ENCODE results near the gene PCLO. TPM values are rescaled to one million over a fixed set of nuclear protein-coding genes. Genes with fewer than 3 reads are reported as not detected.
"Not testable (repeated sequence)": the region's sequence is repeated elsewhere in the genome, so short reads cannot be mapped to it uniquely, and the experiment has no call there.

Gene PCLO
- total RNA-seq, 1 donor from 2014 or later: 48.5 TPM

GRCh38 chr7:83038787-83039186 lies 123.9 kb downstream of the PCLO start:
- DNase-seq: no peak

DNA sequence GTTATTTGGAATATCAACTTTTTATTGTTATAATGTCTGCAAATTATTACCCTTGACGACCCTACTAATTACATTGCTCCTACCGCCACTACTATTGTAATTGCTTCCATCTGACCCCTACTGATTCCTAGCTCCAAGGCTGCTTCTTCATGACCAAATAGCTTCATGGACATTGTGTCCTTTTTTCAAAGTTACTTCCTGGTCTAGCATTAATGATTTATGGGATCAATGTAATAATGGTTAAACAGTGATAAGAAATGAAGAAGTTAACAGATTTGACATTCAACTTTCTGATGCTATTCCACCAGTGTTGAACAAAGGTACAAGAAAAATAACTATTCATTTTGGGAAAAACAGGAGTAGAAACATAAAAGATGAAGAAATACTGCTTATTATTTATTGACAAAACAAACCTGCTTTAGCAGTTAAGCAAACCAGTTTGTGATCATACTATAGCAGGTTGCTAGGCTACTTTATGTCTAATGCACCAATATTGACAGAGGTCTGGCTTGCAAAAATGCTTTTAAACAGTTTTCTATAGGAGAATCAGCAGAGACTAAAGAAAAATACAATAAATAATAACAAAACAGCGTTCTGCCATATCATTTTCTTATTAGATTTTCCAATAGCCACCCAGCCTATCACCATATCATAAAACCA lies 125.8 kb downstream of the PCLO start:
- no peak for DNase-seq

GRCh38 chr7:83036130-83036529 lies 126.6 kb downstream of the PCLO start:
- no peak for DNase-seq

DNA sequence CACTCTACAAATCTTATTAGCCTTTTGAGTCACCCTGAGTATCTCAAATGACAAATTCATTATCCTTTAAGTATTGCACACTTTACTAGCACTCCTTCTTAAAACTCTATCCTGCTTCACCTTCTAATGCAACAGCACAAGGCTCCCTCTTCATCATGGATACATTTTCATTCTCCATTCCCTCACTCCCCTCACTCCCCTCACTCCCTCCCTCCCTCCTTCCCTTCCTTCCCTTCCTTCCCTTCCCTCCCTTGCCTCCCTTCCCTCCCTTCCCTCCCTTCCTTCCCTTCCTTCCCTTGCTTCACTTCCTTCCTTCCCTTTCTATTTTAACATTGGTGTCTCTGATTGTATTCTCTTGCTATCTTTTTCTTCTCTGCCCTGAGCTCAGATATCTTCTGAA lies 130.5 kb downstream of the PCLO start:
- no peak for DNase-seq

DNA sequence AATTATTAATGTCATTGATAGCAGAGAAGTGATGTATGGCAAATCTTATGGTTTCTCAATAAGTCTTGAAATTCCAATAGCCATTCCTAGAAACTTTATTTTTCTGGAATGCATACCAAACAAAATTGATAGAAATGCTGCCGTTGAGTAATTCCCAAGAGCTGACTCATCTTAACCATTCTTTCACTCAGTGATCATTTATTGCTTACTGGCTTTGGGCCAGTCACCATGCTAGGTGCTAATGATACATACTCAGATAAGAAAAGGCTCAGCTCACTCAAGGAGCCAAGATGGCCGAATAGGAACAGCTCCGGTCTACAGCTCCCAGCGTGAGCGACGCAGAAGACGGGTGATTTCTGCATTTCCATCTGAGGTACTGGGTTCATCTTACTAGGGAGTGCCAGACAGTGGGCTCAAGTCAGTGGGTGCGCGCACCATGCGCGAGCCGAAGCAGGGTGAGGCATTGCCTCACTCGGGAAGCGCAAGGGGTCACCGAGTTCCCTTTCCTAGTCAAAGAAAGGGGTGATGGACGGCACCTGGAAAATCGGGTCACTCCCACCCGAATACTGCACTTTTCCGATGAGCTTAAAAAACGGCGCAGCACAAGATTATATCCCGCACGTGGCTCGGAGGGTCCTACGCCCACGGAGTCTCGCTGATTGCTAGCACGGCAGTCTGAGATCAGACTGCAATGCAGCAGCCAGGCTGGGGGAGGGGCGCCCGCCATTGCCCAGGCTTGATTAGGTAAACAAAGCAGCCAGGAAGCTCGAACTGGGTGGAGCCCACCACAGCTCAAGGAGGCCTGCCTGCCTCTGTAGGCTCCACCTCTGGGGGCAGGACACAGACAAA lies 138.6 kb downstream of the PCLO start:
- DNase-seq: not testable (repeated sequence)

DNA sequence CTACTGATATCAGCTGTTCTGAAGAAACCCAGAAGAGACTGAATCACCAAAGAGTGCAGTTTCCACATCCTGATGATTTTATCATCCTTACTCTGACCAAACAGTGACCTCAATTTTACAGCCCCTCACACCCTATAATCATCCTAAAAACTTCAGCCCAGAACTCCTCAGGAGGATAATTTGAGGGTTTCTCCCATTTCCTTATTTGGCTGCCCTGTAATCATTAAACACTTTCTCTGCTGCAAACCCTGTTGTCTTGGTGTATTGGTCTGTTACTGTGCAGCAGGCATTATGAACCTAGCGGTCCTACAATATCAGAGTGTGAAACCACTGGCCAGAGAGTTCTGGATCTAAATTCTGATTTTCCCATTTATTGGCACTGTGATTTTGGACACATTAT lies 141.7 kb downstream of the PCLO start:
- DNase-seq: no peak

DNA sequence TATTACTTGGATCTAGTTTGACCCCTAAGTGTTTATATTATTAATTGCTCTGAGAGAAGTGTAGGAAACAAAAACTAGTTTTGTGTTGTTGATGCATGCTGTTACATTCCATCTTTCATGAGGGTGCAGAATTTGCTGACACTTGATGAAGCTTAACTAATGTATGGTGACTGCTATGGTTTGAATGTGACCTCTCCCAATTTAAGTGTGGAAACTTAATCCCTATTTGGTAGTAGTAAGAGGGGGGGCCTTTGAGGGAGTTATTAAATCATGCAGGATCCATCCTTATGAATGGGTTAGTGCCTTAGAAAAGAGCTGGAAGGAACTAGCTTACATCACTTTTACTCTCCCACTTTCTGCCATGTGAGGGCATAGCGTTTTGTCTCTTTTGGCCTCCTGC lies 142.5 kb downstream of the PCLO start:
- no peak for DNase-seq

DNA sequence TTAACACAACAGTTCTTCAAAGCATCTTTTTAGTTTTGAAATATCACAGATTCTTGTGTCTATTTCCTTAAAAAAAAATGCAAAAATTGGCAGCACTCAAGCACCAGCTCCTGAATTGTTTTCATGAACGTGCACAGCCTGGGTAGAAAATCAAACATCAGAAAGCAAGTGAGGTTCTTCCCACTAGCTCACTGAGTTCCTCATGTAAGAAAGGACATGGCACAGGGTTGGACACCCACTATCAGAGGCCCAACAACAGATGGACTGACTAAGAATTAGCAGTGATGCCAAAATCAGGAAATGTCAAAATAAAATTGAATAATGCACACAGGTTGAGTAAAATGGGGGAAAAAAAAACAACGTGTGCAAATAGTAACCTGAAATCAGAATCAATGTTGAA lies 146.8 kb downstream of the PCLO start:
- no peak for DNase-seq

DNA sequence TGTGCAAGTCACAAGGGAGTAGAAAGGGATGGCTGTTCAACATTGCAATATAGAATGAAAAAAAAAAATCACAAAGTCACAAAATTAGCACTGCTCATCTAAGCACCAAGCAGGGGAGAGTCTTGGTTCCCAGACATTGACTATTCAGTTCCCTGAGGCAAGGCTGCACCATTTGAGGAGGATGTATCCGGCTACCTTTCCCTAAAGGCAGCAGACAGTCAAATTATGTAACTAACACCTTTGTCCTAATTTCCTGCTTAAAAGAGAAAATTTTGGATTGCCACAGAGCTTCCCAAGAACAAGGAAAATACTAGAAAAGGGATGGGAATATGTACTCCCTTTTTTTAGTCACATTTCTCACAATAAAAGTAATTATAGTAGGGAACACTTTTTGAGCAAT lies 148.1 kb downstream of the PCLO start:
- no peak for DNase-seq

- DNase-seq: no peak
Observed at GRCh38 chr7:83011954-83012353, 150.7 kb downstream of the PCLO start.

DNA sequence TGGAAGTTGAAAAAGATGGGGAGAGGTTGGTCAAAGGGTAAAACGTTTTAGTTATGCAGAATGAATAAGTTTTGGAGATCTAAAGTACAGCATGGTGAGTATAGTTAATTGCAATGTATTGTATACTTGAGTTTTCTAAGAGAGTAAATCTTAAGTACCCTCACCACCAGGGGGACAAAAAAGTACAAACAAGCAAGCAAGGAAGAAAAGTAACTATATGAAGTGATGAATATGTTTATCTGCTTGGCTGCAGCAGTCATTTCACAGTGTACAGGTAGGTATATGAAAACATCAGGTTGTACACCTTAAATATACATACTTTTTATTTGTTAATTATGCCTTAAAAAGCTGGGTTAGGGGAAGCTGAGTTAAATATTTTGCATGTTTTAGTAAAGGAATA lies 157.3 kb downstream of the PCLO start:
- no peak for DNase-seq

DNA sequence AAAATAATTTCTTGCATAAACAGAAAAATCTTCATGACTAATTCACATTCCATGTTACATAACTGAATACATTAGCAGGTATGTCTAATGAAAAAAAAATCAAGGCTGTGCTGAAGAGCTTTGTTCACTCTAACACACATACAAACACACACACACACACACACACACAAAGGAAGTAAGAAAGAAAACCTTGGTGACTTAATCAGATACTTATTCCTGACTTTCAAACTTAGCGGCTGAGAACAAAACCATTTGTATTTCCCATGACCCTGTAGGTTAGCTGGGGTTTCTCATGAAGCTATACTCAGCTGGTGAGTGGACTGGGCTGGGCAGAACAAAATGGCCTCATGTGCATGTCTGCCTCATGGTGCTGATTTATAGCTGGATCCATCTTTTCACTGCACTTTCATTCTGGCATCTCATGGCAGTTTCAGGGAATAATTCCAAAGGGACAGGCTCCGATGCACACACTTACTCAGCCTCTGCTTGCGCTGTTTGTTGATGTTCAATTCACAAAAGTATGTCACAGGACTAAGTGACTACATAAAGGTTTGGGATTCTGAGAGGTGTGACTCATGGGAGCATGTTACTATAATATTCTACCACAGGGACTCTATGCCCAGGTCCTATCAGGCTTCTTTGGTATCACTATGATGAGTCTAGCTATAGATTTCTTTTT lies 161.2 kb downstream of the PCLO start:
- DNase-seq: no peak

DNA sequence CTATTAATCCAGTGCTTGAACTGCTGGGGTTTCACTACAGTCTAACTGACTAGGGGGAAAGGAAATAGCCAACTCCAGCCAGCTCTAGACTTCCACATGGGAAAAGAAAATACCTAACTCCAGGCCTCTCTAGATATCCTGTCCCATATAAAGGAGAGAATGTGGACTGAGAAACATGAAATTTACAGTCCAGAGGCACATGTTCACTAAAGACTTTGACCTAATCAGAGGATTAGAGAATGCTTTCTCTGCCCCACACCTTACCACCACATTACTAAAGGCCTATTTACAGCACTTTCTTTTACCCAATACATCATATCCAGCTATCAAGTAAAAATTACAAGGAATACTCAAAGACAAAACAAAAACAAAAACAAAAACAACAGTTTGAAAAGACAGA lies 164.2 kb downstream of the PCLO start:
- DNase-seq: no peak

DNA sequence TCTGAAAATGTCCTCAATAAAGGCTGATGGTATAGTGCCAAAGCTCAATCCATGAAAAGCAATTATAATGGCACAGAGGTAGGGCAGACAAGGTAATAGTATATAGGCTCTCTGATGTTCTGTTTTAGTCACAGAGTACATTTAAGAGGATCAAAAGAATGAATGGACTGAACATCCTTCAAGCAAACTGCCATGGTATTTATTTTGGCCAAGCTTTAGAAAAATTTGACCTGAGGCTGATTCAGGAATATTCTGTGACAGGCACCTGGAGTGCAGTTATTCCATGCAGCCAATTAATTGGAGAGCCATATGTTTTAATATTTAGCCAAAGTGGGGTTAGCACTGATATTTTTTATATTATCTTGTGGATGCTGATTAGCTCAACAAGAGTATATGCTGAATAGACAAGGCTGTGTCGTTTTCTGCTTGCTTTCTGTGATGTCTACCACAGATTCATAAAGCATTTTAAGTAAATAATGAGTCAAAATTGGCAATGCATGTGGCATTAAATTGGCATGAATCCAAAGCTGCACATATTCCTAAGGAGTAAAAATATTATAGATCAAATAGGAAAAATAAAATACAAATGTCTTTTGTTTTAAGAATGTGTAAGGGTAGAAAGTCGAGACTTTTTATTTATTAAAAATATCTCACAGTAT lies 177.4 kb downstream of the PCLO start:
- DNase-seq: no peak

DNA sequence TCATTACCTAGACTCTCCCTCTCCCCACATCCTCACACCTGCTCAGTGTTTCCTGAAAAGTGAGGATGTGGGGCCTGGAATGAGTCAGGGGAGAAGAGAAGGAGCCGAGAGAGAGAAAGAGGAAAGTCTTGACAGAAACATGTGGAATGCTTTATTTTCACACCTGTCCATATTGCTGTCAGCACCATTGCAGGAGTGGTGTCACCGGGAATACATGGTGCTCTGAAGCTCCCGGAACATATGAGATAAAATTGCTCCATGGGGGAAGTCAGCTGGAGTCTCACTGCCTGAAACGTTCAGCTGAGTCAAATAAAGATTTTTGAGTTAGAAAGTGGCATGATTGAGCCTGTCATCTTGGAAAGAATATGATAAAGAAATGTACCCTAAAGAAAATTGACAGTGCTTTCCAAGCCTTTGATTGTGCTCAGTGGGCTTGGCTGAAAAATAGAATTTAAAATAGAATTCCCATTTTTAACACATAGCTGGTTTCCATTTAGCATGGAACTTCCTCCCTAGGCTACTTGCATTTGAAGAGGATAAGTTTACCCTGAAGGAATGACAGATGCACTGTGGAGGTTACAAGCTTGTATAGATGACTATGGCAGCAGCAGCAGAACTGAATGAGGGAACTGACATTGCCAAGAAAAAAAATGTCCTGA lies 182.4 kb downstream of the PCLO start:
- DNase-seq: no peak

DNA sequence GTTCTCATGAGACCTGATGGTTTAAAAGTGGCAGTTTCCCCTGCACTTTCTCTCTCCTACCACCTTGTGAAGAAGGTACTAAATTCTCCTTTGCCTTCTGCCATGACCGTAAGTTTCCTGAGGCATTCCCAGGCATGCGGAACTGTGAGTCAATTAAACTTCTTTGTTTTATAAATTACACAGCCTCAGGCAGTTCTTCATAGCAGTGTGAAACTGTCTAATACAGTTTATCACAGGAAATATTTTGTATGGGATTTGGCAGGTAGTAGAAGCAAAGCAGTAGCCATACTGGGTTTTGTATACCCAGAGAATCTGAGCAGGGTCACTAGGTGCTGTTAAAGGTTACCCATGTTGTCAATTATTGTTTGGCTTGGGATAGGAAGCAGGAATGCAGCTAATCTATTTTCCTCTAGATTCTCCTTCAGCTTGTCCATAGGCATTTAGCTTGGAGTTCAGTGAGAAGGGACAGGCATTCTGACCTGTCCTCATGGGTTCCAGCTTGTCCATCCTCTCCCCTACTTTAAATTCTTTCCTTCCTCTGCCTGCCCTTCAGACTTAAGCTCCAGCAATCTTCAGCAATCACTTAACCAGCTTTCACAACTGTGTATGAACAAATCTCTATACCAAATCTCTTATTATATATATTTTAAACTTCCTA lies 186.7 kb downstream of the PCLO start:
- DNase-seq: no peak

- no peak for DNase-seq
Observed at GRCh38 chr7:82972135-82972534, 190.5 kb downstream of the PCLO start.

DNA sequence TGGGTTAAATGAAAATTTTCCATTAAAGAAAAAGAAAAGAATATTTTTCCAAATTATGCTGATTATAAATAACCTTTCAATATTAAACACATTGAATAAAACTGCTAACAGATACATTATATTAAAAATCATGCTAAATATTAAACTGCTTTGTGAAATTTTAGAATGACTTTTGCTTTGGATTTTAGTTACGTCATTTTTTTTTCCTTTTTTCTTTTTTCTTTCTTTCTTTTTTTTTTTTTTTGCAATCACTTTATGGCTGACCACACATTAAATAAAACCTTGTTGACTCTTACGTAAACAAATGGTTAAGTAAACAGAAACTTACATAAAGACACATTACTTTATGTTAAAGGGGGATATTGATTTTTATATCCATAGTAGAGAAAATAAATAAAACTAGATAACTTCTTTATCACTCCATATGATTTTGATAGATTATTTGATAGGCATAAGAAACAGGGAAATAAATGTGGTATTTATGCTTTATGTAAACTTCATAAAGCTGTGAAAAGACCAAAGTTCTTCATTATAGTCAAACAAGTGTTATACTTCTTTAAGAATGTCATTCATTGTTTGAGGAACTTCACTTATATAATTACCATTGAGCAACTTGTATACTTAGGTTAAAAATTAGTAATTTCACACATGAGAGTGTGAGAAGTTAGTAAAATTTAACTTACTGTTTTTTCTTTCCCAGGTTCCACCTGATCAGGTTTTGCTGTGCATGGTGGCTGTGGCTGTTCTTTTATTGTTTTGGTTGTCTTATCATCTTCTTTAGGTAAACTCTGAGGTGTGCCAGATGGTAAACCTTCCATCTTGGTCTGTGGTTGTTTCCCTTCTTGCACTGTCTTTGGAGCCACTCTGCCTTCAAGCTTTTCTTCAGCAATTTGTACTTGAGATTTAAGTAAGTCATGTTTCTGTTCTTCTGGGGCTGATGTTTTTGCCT lies 197.3 kb downstream of the PCLO start:
- DNase-seq: no peak

DNA sequence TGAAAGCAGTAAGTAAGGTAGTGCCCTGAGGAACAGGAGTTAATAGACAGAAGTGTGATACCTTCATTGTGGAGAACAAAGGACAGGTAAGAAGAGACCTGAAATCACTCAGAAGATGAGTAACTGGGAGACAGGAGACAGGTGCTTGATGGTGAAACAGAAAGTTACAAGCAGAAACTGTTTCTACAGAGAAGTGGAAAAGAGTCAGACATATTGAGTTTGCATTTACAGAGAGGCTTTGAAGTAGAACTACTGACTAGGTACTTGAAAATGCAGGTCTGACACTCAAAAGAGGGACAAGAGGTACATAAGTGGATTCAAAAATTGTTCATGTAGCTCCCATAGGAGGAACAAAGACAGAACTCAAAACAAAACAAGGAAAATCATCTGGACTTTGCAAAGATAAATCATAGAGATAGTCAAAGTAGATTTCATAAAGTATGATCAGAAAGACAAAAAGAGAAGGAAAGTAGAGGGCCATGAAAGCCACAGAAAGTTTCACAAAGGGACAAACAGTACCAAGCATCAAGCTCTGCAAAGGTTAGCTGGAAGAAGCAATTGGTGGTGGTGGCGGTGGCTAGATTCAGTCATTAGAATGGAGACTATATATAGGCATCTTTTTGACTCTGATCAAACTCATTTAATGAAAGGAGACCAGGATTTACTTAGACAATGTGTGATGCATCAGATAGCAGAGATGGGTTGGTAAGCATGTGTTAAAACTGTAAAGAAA lies 198.4 kb downstream of the PCLO start:
- DNase-seq: no peak

DNA sequence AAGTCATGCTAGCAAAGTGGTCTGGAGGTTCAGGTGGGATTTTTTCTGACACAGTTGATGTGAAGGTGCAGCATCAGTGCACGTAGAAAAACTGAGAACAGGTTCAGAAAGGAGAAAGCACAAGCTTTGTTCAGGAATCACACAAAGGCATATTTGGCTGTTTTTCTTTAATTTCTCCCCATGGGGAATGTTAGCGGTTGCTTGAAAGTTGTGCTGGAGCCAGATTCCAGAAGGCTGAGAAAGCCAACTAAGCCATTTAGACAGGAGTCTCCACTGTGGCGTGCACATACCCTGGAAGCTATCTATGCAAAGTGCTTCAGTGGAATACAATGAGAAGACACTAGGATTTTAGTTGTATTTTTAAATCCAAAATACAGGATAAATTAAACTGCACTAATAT lies 201.4 kb downstream of the PCLO start:
- no peak for DNase-seq

Measured in occipital lobe (tissue), 2 donors.